ENCODE results near the gene DCPS.
A peak's percentile ranks its signal among the peaks of the same experiment; 100 is the strongest.

Gene DCPS

GRCh38 chr11:126355926-126356897 lies 52.4 kb downstream of the DCPS start:
- Histone ChIP-seq H3K4me3 (ENCODE audit: low read depth, low read length) (peak overlapping the region; percentile 90), H3K27me3 (ENCODE audit: insufficient read depth, low read length) (no peaks in the 10 kb centered on the region), H4K91ac (ENCODE audit: low read depth, low read length) (peak overlapping the region; percentile 15), H3K9me3 (ENCODE audit: insufficient read depth, low read depth, low read length) (no peaks in the 10 kb centered on the region), H3K23ac (ENCODE audit: low read length) (no peak overlapping the region), H3K4ac (ENCODE audit: low read depth, low read length) (peak overlapping the region; percentile 12), H3K4me1 (ENCODE audit: control insufficient read depth in 1 of 2, insufficient read depth in 2 of 2, low read length in 2 of 2) (peaks cover 15 to 21% of the 10 kb centered on the region in 2 experiments), H3K4me2 (ENCODE audit: low read length) (peak overlapping the region; percentile 84), H3K36me3 (ENCODE audit: control insufficient read depth in 1 of 2, insufficient read depth in 2 of 2, low read length in 2 of 2) (no peaks in the 10 kb centered on the region), H2BK5ac (ENCODE audit: low read depth, low read length, poor library complexity) (no peak overlapping the region), H2AK5ac (ENCODE audit: low read length) (peak overlapping the region; percentile 51), H2BK12ac (ENCODE audit: low read length) (no peak overlapping the region), H3K79me1 (ENCODE audit: low read length) (peaks cover 12% of the 10 kb centered on the region), H4K8ac (ENCODE audit: low read depth, low read length) (peak overlapping the region; percentile 6), H4K12ac (ENCODE audit: low read depth, low read length) (no peak overlapping the region), H3K9ac (ENCODE audit: low read length) (peak overlapping the region; percentile 60), H2BK120ac (ENCODE audit: insufficient read depth, low read length, poor library complexity) (no peak overlapping the region), H3K27ac (ENCODE audit: low read depth, low read length) (no peak overlapping the region), H2AFZ (ENCODE audit: insufficient read depth, low read length, poor library complexity) (peak overlapping the region; percentile 66), H3K14ac (ENCODE audit: low read length) (peak overlapping the region; percentile 38), H3K18ac (ENCODE audit: low read length) (peak overlapping the region; percentile 35), H3K79me2 (ENCODE audit: control insufficient read depth, insufficient read depth, low read length, poor library complexity) (peaks cover 10% of the 10 kb centered on the region)
- no CpG with 5 or more reads among the region's 46 CpGs for WGBS (ENCODE audit: extremely low coverage, insufficient coverage, insufficient read length)
- peak; percentile 41 to 51 for DNase-seq

GRCh38 chr11:126357055-126357962 lies 53.4 kb downstream of the DCPS start:
- no peak overlapping the region for H2BK5ac ChIP-seq (ENCODE audit: low read depth, low read length, poor library complexity)
- H2AK5ac ChIP-seq (ENCODE audit: low read length): peak overlapping the region; percentile 90
- H2AFZ ChIP-seq (ENCODE audit: insufficient read depth, low read length, poor library complexity): no peak overlapping the region
- no peak overlapping the region for H3K4me2 ChIP-seq (ENCODE audit: low read length)
- no peak overlapping the region for H3K4ac ChIP-seq (ENCODE audit: low read depth, low read length)
- no peak overlapping the region for H3K14ac ChIP-seq (ENCODE audit: low read length)
- H4K91ac ChIP-seq (ENCODE audit: low read depth, low read length): no peak overlapping the region
- peaks cover 12% of the 10 kb centered on the region for H3K79me1 ChIP-seq (ENCODE audit: low read length)
- no peak overlapping the region for H3K27ac ChIP-seq (ENCODE audit: low read depth, low read length)
- no peak overlapping the region for H3K23ac ChIP-seq (ENCODE audit: low read length)
- no peak overlapping the region for H4K12ac ChIP-seq (ENCODE audit: low read depth, low read length)
- no peaks in the 10 kb centered on the region for H3K27me3 ChIP-seq (ENCODE audit: insufficient read depth, low read length)
- H3K79me2 ChIP-seq (ENCODE audit: control insufficient read depth, insufficient read depth, low read length, poor library complexity): peaks cover 10% of the 10 kb centered on the region
- peaks cover 15 to 21% of the 10 kb centered on the region in 2 experiments for H3K4me1 ChIP-seq (ENCODE audit: control insufficient read depth in 1 of 2, insufficient read depth in 2 of 2, low read length in 2 of 2)
- no peak overlapping the region for H2BK12ac ChIP-seq (ENCODE audit: low read length)
- DNase-seq: no peak
- no peak overlapping the region for H2BK120ac ChIP-seq (ENCODE audit: insufficient read depth, low read length, poor library complexity)
- no peak overlapping the region for H3K9ac ChIP-seq (ENCODE audit: low read length)
- no peak overlapping the region for H4K8ac ChIP-seq (ENCODE audit: low read depth, low read length)
- whole genome bisulfite sequencing (ENCODE audit: extremely low coverage, insufficient coverage, insufficient read length): no CpG with 5 or more reads among the region's 17 CpGs
- no peak overlapping the region for H3K4me3 ChIP-seq (ENCODE audit: low read depth, low read length)
- no peak overlapping the region for H3K18ac ChIP-seq (ENCODE audit: low read length)
- H3K36me3 ChIP-seq (ENCODE audit: control insufficient read depth in 1 of 2, insufficient read depth in 2 of 2, low read length in 2 of 2): no peaks in the 10 kb centered on the region
- H3K9me3 ChIP-seq (ENCODE audit: insufficient read depth, low read depth, low read length): no peaks in the 10 kb centered on the region

- Histone ChIP-seq H2AFZ (ENCODE audit: insufficient read depth, low read length, poor library complexity) (no peak overlapping the region), H3K27me3 (ENCODE audit: insufficient read depth, low read length) (no peaks in the 10 kb centered on the region), H3K14ac (ENCODE audit: low read length) (no peak overlapping the region), H2BK120ac (ENCODE audit: insufficient read depth, low read length, poor library complexity) (no peak overlapping the region), H2BK12ac (ENCODE audit: low read length) (no peak overlapping the region), H4K8ac (ENCODE audit: low read depth, low read length) (no peak overlapping the region), H4K91ac (ENCODE audit: low read depth, low read length) (no peak overlapping the region), H3K4ac (ENCODE audit: low read depth, low read length) (no peak overlapping the region), H2BK5ac (ENCODE audit: low read depth, low read length, poor library complexity) (no peak overlapping the region), H3K23ac (ENCODE audit: low read length) (no peak overlapping the region), H3K4me3 (ENCODE audit: low read depth, low read length) (no peak overlapping the region), H3K9me3 (ENCODE audit: insufficient read depth, low read depth, low read length) (no peaks in the 10 kb centered on the region), H2AK5ac (ENCODE audit: low read length) (no peak overlapping the region), H3K18ac (ENCODE audit: low read length) (no peak overlapping the region), H3K36me3 (ENCODE audit: control insufficient read depth in 1 of 2, insufficient read depth in 2 of 2, low read length in 2 of 2) (no peaks in the 10 kb centered on the region), H3K79me2 (ENCODE audit: control insufficient read depth, insufficient read depth, low read length, poor library complexity) (peaks cover 10% of the 10 kb centered on the region), H3K4me1 (ENCODE audit: control insufficient read depth in 1 of 2, insufficient read depth in 2 of 2, low read length in 2 of 2) (peaks cover 15 to 21% of the 10 kb centered on the region in 2 experiments), H3K79me1 (ENCODE audit: low read length) (peaks cover 12% of the 10 kb centered on the region), H3K9ac (ENCODE audit: low read length) (no peak overlapping the region), H3K4me2 (ENCODE audit: low read length) (no peak overlapping the region), H3K27ac (ENCODE audit: low read depth, low read length) (no peak overlapping the region), H4K12ac (ENCODE audit: low read depth, low read length) (no peak overlapping the region)
- no peak for DNase-seq
- WGBS (ENCODE audit: extremely low coverage, insufficient coverage, insufficient read length): no CpG with 5 or more reads among the region's 18 CpGs
Measured at GRCh38 chr11:126357969-126358762, 54.3 kb downstream of the DCPS start.

- Histone ChIP-seq H4K8ac (ENCODE audit: low read depth, low read length) (no peak overlapping the region), H3K36me3 (ENCODE audit: control insufficient read depth in 1 of 2, insufficient read depth in 2 of 2, low read length in 2 of 2) (no peaks in the 10 kb centered on the region), H2BK12ac (ENCODE audit: low read length) (no peak overlapping the region), H3K4me2 (ENCODE audit: low read length) (no peak overlapping the region), H3K79me2 (ENCODE audit: control insufficient read depth, insufficient read depth, low read length, poor library complexity) (peaks cover 10% of the 10 kb centered on the region), H2BK120ac (ENCODE audit: insufficient read depth, low read length, poor library complexity) (no peak overlapping the region), H2AFZ (ENCODE audit: insufficient read depth, low read length, poor library complexity) (no peak overlapping the region), H3K23ac (ENCODE audit: low read length) (no peak overlapping the region), H3K4me3 (ENCODE audit: low read depth, low read length) (no peak overlapping the region), H3K4me1 (ENCODE audit: control insufficient read depth in 1 of 2, insufficient read depth in 2 of 2, low read length in 2 of 2) (peaks cover 15% of the 10 kb centered on the region in 2 experiments), H2BK5ac (ENCODE audit: low read depth, low read length, poor library complexity) (no peak overlapping the region), H3K14ac (ENCODE audit: low read length) (no peak overlapping the region), H4K12ac (ENCODE audit: low read depth, low read length) (no peak overlapping the region), H2AK5ac (ENCODE audit: low read length) (no peak overlapping the region), H3K27me3 (ENCODE audit: insufficient read depth, low read length) (no peaks in the 10 kb centered on the region), H3K27ac (ENCODE audit: low read depth, low read length) (no peak overlapping the region), H3K9me3 (ENCODE audit: insufficient read depth, low read depth, low read length) (no peaks in the 10 kb centered on the region), H3K79me1 (ENCODE audit: low read length) (peaks cover 15% of the 10 kb centered on the region), H3K9ac (ENCODE audit: low read length) (no peak overlapping the region), H3K4ac (ENCODE audit: low read depth, low read length) (no peak overlapping the region), H4K91ac (ENCODE audit: low read depth, low read length) (no peak overlapping the region), H3K18ac (ENCODE audit: low read length) (no peak overlapping the region)
- DNase-seq: no peak
- no CpG with 5 or more reads among the region's 2 CpGs for WGBS (ENCODE audit: extremely low coverage, insufficient coverage, insufficient read length)
Measured at GRCh38 chr11:126358763-126359160, 54.9 kb downstream of the DCPS start.
